OCI-LY7 (cell line): ENCODE results near the gene HAND2. TPM values are rescaled to one million over a fixed set of nuclear protein-coding genes. Genes with fewer than 3 reads are reported as not detected.

Experiments used
- BruUV-seq: library from RNA; stranded (reverse); fragments of 400-500 nt; replicated peaks from 2 replicates; lab custom pipeline; 2021; lab: Mats Ljungman, UMichigan
- CTCF ChIA-PET: fragments of 300-600 bp; sonication (Branson Sonifier 250); formaldehyde crosslinking; loops from one replicate; lab custom pipeline; 2022; ENCODE audit warnings: antibody characterized with exemption; ENCODE audit not compliant: unreplicated experiment; lab: Charles Lee
- POLR2A ChIA-PET: fragments of 300-600 bp; sonication (Branson Sonifier 250); formaldehyde crosslinking; loops from one replicate; lab custom pipeline; 2022; ENCODE audit warnings: antibody characterized with exemption; lab: Charles Lee
- DNase-seq: peaks from one replicate; pipeline ENCODE4 v3.0.0-alpha.2; 2015; ENCODE audit warnings: low spot score
- H2AFZ ChIP-seq: fragments of 200-600 bp; sonication (generic), shearing (Covaris generic); 2 replicates; pipeline ENCODE4 v1.6.1; 2014; ENCODE audit warnings: mild to moderate bottlenecking, antibody characterized with exemption, low read length, moderate library complexity
- H3K27ac ChIP-seq: fragments of 200-600 bp; sonication (generic); 2 replicates; pipeline ENCODE4 v1.5.1; 2014; ENCODE audit warnings: mixed run types, low read depth, mild to moderate bottlenecking, moderate library complexity, low read length, inconsistent platforms; ENCODE audit not compliant: poor library complexity, severe bottlenecking
- H3K36me3 ChIP-seq: fragments of 200-600 bp; sonication (generic); 2 replicates; pipeline ENCODE4 v1.6.1; 2014; ENCODE audit warnings: mild to moderate bottlenecking, antibody characterized with exemption, low read length, moderate library complexity, mixed read lengths; ENCODE audit not compliant: insufficient read depth
- H3K4me1 ChIP-seq: fragments of 200-600 bp; sonication (generic); 2 replicates; pipeline ENCODE4 v1.5.1; 2014; ENCODE audit warnings: mild to moderate bottlenecking, low read length; ENCODE audit not compliant: insufficient read depth, poor library complexity, severe bottlenecking
- H3K4me2 ChIP-seq: fragments of 200-600 bp; sonication (generic); 2 replicates; pipeline ENCODE4 v1.6.1; 2014; ENCODE audit warnings: mild to moderate bottlenecking, low read length
- H3K4me3 ChIP-seq: fragments of 200-600 bp; sonication (generic); 2 replicates; pipeline ENCODE4 v1.5.1; 2014; ENCODE audit warnings: mild to moderate bottlenecking, low read depth, low read length; ENCODE audit not compliant: poor library complexity, severe bottlenecking
- H3K79me2 ChIP-seq: fragments of 200-600 bp; sonication (generic); 2 replicates; pipeline ENCODE4 v1.6.1; 2016; ENCODE audit warnings: low read depth, mild to moderate bottlenecking, low read length, moderate library complexity, mixed read lengths; ENCODE audit not compliant: insufficient read depth
- H3K9me2 ChIP-seq: fragments of 200-600 bp; sonication (generic); 2 replicates; pipeline ENCODE4 v1.6.1; 2016; ENCODE audit warnings: mild to moderate bottlenecking, low read length, mixed read lengths; ENCODE audit not compliant: insufficient read depth
- H3K9me3 ChIP-seq: fragments of 200-600 bp; sonication (generic); 2 replicates; pipeline ENCODE4 v1.6.1; 2014; ENCODE audit warnings: mild to moderate bottlenecking, mixed run types, low read length, mixed read lengths
- H4K20me1 ChIP-seq: fragments of 200-600 bp; sonication (generic); 2 replicates; pipeline ENCODE4 v1.6.1; 2014; ENCODE audit warnings: mild to moderate bottlenecking, antibody characterized with exemption, low read length, moderate library complexity, mixed read lengths; ENCODE audit not compliant: insufficient read depth
- EZH2phosphoT487 ChIP-seq: fragments of 200-600 bp; sonication (generic); IDR thresholded peaks from 2 replicates; pipeline ENCODE4 v1.6.1; 2018; ENCODE audit warnings: low read depth, borderline replicate concordance, mild to moderate bottlenecking, mixed run types, antibody characterized with exemption, low read length, moderate library complexity, mixed read lengths
- intact Hi-C: fragments of 100-400 bp; cut with micrococcal nuclease; formaldehyde crosslinking; loops from one replicate; pipeline ENCODE4 v1.10.0; 2022; ENCODE audit not compliant: unreplicated experiment
- total RNA-seq, 2 experiments: library from RNA; depleted of rRNA in 1 of 2; stranded (reverse); fragments of >200 nt in 1 of 2; shearing (Covaris generic) in 1 of 2; gene quantifications; 2 replicates each; pipeline ENCODE4 v1.2.3, GENCODE V29; 2014 to 2022
- TF ChIP-seq, protein P1 (sequence below): fragments of 200-600 bp; sonication (generic); conservative IDR thresholded peaks from 2 replicates; pipeline ENCODE4 v1.5.1; 2014; ENCODE audit warnings: mild to moderate bottlenecking, antibody characterized with exemption, low read length, moderate library complexity, mixed read lengths

Gene HAND2
- total RNA-seq, 2 experiments from 2014 or later: not detected

- POLR2A ChIA-PET: no interaction called here
- no peaks in the 10 kb centered on the region for H3K9me2 ChIP-seq
- TF ChIP-seq, protein P1, sequence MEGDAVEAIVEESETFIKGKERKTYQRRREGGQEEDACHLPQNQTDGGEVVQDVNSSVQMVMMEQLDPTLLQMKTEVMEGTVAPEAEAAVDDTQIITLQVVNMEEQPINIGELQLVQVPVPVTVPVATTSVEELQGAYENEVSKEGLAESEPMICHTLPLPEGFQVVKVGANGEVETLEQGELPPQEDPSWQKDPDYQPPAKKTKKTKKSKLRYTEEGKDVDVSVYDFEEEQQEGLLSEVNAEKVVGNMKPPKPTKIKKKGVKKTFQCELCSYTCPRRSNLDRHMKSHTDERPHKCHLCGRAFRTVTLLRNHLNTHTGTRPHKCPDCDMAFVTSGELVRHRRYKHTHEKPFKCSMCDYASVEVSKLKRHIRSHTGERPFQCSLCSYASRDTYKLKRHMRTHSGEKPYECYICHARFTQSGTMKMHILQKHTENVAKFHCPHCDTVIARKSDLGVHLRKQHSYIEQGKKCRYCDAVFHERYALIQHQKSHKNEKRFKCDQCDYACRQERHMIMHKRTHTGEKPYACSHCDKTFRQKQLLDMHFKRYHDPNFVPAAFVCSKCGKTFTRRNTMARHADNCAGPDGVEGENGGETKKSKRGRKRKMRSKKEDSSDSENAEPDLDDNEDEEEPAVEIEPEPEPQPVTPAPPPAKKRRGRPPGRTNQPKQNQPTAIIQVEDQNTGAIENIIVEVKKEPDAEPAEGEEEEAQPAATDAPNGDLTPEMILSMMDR: no peak
- no peak for TF ChIP-seq EZH2phosphoT487
- no peaks in the 10 kb centered on the region for H4K20me1 ChIP-seq
- CTCF ChIA-PET: no interaction called here
- no peak overlapping the region for H3K4me3 ChIP-seq
- intact Hi-C loops: no loop called here
- H3K36me3 ChIP-seq: no peaks in the 10 kb centered on the region
- DNase-seq: no peak
- H3K9me3 ChIP-seq: no peaks in the 10 kb centered on the region
- no peak overlapping the region for H3K27ac ChIP-seq
- H3K4me1 ChIP-seq: no peaks in the 10 kb centered on the region
- no TSS peak for BruUV-seq
- H3K4me2 ChIP-seq: no peak overlapping the region
- H3K79me2 ChIP-seq: no peaks in the 10 kb centered on the region
- no peak overlapping the region for H2AFZ ChIP-seq
These were observed 41.4 kb downstream of the HAND2 start for GRCh38 chr4:173488656-173489055.

DNA sequence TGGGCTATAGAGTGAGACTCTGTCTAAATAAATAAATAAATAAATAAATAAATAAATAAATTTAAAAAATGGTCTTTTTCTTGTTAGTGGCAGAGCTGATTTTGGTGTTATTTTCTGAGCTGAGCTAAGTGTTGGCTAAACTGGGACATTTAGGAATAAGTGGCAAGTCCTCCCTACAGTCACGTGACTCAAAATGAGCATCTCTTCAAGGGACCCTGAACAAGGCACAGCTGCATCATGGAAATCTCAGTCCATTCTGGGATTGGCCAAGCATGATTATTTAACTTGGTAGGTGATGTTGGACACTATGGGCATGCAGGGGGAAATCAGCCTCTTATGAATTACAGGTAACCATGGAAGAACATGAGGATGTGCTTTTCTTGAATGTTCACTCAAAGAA lies 42.0 kb downstream of the HAND2 start:
- Histone ChIP-seq H3K4me1 (no peaks in the 10 kb centered on the region), H3K9me3 (no peaks in the 10 kb centered on the region), H3K79me2 (no peaks in the 10 kb centered on the region), H3K4me3 (no peak overlapping the region), H3K9me2 (no peaks in the 10 kb centered on the region), H2AFZ (no peak overlapping the region), H3K4me2 (no peak overlapping the region), H3K27ac (no peak overlapping the region), H3K36me3 (no peaks in the 10 kb centered on the region), H4K20me1 (no peaks in the 10 kb centered on the region)
- no peak for DNase-seq
- ChIA-PET POLR2A (interaction anchor here (0.7 to 1.1 kb wide), 2 partner anchors 10 to 25 kb away, joined by 3 read pairs; no protein-coding TSS in a partner anchor), CTCF (no interaction called here)
- TF ChIP-seq EZH2phosphoT487: no peak
- TF ChIP-seq, protein P1: no peak
- intact Hi-C loops: no loop called here
- no TSS peak for BruUV-seq

DNA sequence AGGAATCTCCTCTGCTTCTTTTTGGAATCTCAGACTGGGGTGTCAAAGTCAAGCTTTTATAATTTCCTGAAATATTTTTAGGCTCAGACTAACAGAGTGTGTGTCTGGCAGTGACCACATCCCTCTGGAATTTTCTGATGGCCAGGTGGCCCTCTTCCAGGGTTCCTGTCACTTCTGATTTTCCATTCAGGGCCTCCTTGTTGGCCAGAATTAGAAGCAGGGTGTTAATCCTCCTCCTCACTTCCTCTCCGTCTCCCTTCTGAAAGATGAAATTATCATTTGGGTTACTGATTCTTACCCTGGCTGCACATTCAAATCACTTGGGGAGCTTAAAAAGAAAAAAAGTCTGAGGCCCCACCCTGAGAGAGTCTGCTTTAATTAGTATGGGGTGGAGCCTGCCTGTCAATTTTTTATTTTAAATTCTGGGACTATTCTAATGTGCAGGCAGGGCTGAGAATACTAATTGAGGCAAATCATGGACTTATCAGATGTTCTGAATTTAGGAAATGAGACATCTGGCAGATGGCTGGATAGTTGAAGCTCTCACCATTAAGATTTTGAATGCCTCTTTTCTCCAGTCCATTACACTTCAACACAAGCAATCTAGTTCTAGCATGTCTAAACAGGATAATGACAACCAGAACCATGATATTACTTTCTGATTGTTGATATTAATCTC lies 43.2 kb downstream of the HAND2 start:
- no peak overlapping the region for H3K4me3 ChIP-seq
- H3K27ac ChIP-seq: no peak overlapping the region
- H2AFZ ChIP-seq: no peak overlapping the region
- H3K9me2 ChIP-seq: no peaks in the 10 kb centered on the region
- no peaks in the 10 kb centered on the region for H3K36me3 ChIP-seq
- ChIA-PET CTCF (no interaction called here), POLR2A (interaction anchor here (1.1 kb wide), 1 partner anchor 9 kb away, joined by 3 read pairs; no protein-coding TSS in a partner anchor)
- H3K4me1 ChIP-seq: no peaks in the 10 kb centered on the region
- H3K9me3 ChIP-seq: no peaks in the 10 kb centered on the region
- DNase-seq: no peak
- no peak overlapping the region for H3K4me2 ChIP-seq
- H4K20me1 ChIP-seq: no peaks in the 10 kb centered on the region
- intact Hi-C loops: no loop called here
- BruUV-seq: no TSS peak
- no peak for TF ChIP-seq EZH2phosphoT487
- TF ChIP-seq, protein P1: no peak
- no peaks in the 10 kb centered on the region for H3K79me2 ChIP-seq
